HepG2 (cell line): Measurements from ENCODE around the gene ARL4D. TPM values are rescaled to one million over a fixed set of nuclear protein-coding genes. Genes with fewer than 3 reads are reported as not detected.

ENCODE experiments used
- ATF1 ChIP-seq: IDR thresholded peaks from 2 replicates; pipeline ENCODE4 v1.6.1; 2016; ENCODE audit warnings: mild to moderate bottlenecking, control low read depth
- ATF7-NPFF ChIP-seq: sonication (generic); formaldehyde crosslinking; IDR thresholded peaks from 2 replicates; pipeline ENCODE4 v1.8.1; 2023; ENCODE audit warnings: mild to moderate bottlenecking, low read depth, missing genetic modification reagents, moderate library complexity
- FOXO4 ChIP-seq: sonication (generic); formaldehyde crosslinking; conservative IDR thresholded peaks from 2 replicates; pipeline ENCODE4 v1.8.1; 2023; ENCODE audit warnings: missing genetic modification reagents
- KIAA2018 ChIP-seq: sonication (generic); formaldehyde crosslinking; IDR thresholded peaks from 2 replicates; pipeline ENCODE4 v1.5.0; 2020; ENCODE audit warnings: mild to moderate bottlenecking, missing genetic modification reagents, borderline replicate concordance
- RCOR2 ChIP-seq: IDR thresholded peaks from 2 replicates; pipeline ENCODE4 v1.6.1; 2016; ENCODE audit warnings: missing biosample characterization, missing genetic modification reagents
- SIN3B ChIP-seq: fragments of 150-350 bp; IDR thresholded peaks from 2 replicates; pipeline ENCODE4 v1.6.1; 2014; ENCODE audit warnings: low read length
- THAP11 ChIP-seq: IDR thresholded peaks from 2 replicates; pipeline ENCODE4 v1.6.1; 2016; ENCODE audit warnings: missing biosample characterization, missing genetic modification reagents
- ZBTB2 ChIP-seq: sonication (generic); formaldehyde crosslinking; IDR thresholded peaks from 2 replicates; pipeline ENCODE4 v1.8.0; 2022; ENCODE audit warnings: low read depth, missing genetic modification reagents
- ZFP62 ChIP-seq: sonication (generic); formaldehyde crosslinking; IDR thresholded peaks from 2 replicates; pipeline ENCODE4 v1.4.0; 2020; ENCODE audit warnings: missing genetic modification reagents
- ZKSCAN8 ChIP-seq: IDR thresholded peaks from 2 replicates; pipeline ENCODE4 v1.6.1; 2016; ENCODE audit warnings: borderline replicate concordance, missing genetic modification reagents, missing compliant biosample characterization
- ZNF180 ChIP-seq: sonication (generic); formaldehyde crosslinking; IDR thresholded peaks from 2 replicates; pipeline ENCODE4 v1.4.0; 2020; ENCODE audit warnings: low read depth, missing genetic modification reagents, borderline replicate concordance
- ZNF253 ChIP-seq: sonication (generic); formaldehyde crosslinking; IDR thresholded peaks from 2 replicates; pipeline ENCODE4 v1.8.0; 2022; ENCODE audit warnings: mild to moderate bottlenecking, missing genetic modification reagents, borderline replicate concordance
- ZNF282 ChIP-seq: fragments of 450-650 bp; IDR thresholded peaks from 2 replicates; pipeline ENCODE4 v1.6.1; 2018; ENCODE audit not compliant: partially characterized antibody
- ZNF432 ChIP-seq: sonication (generic); formaldehyde crosslinking; IDR thresholded peaks from 2 replicates; pipeline ENCODE4 v1.5.0; 2020; ENCODE audit warnings: missing genetic modification reagents, mild to moderate bottlenecking, borderline replicate concordance
- ZNF484 ChIP-seq: sonication (generic); formaldehyde crosslinking; IDR thresholded peaks from 2 replicates; pipeline ENCODE4 v1.5.1; 2020; ENCODE audit warnings: mild to moderate bottlenecking, low read depth, missing genetic modification reagents, borderline replicate concordance
- ZNF503 ChIP-seq: sonication (generic); formaldehyde crosslinking; IDR thresholded peaks from 2 replicates; pipeline ENCODE4 v1.4.0; 2020; ENCODE audit warnings: missing genetic modification reagents
- polyA plus RNA-seq, 8 experiments: library from polyadenylated mRNA; depleted of rRNA in 3 of 8; stranded (reverse) in 7 of 8; unstranded in 1 of 8; fragments of >200 nt; fragmentation: Illumina TruSeq in 4 of 8; extraction: Trizol in 4 of 8; gene quantifications; 2 replicates each; pipeline versions ENCODE4 v1.2.1 to v1.2.3, GENCODE V29; 2011 to 2016; ENCODE audit warnings: low read depth in 4 of 8, missing spikeins in 1 of 8, mixed read lengths in 1 of 8; ENCODE audit not compliant: insufficient read depth in 1 of 8
- total RNA-seq, 5 experiments: library from RNA; depleted of rRNA; stranded (reverse); fragments of >200 nt; fragmentation: Illumina TruSeq; extraction: Trizol; gene quantifications; 2 replicates each; pipeline ENCODE4 v1.2.3, GENCODE V29; 2016; ENCODE audit warnings: low read depth in 1 of 5

Gene ARL4D
- total and polyA plus RNA-seq, 2 of the 13 experiments (the other 11 are each of a cell fraction or from before 2014, with no cell fraction given), result 9.0 to 25.9 TPM

- TF ChIP-seq ZNF432 (CRISPR knock-in tag) (peak; percentile 55; the same call in 1 of the 2 replicates), ZNF180 (CRISPR knock-in tag) (no peak), ZKSCAN8 (CRISPR knock-in tag) (peak; percentile 95), THAP11 (peak; percentile 89), SIN3B (peak; percentile 69; the same call in 1 of the 2 replicates), ZFP62 (CRISPR knock-in tag) (no peak), ZBTB2 (peak; percentile 91), FOXO4 (CRISPR knock-in tag) (no peak), ATF1 (CRISPR knock-in tag) (peak; percentile 83), ZNF503 (peak; percentile 87), ZNF484 (CRISPR knock-in tag) (0 out of 2 replicates have a peak, but pooled peaks have one; percentile 66), ZNF253 (CRISPR knock-in tag) (peak; percentile 96), KIAA2018 (CRISPR knock-in tag) (peak; percentile 61; the same call in 1 of the 2 replicates), ATF7-NPFF (CRISPR knock-in tag) (peak; percentile 99), ZNF282 (no peak), RCOR2 (0 out of 2 replicates have a peak, but pooled peaks have one; percentile 69)
Measured at GRCh38 chr17:43360739-43361505, 37.9 kb upstream of the ARL4D start (continued).
